Skeletal muscle cell (primary cell): ENCODE measurements around the gene TUBGCP3.

Experiments used
- DNase-seq: peaks from one replicate; pipeline ENCODE4 v3.0.0-alpha.2; 2010; ENCODE audit warnings: low read depth
- H3K4me3 ChIP-seq: 2 replicates; pipeline ENCODE4 v1.5.1; 2011; ENCODE audit warnings: low read depth, mild to moderate bottlenecking, control low read depth, low read length, moderate library complexity

The TUBGCP3 gene

GRCh38 chr13:112619730-112620631 lies 32.0 kb upstream of the TUBGCP3 start:
- DNase-seq = no peak

GRCh38 chr13:112618501-112618900 lies 30.5 kb upstream of the TUBGCP3 start:
- no peak overlapping the region for H3K4me3 ChIP-seq
- no peak for DNase-seq

More at GRCh38 chr13:112619730-112620631, 32.0 kb upstream of the TUBGCP3 start:
- H3K4me3 ChIP-seq = no peak overlapping the region

GRCh38 chr13:112617754-112618375 lies 29.9 kb upstream of the TUBGCP3 start:
- no peak for DNase-seq
- H3K4me3 ChIP-seq = no peak overlapping the region

GRCh38 chr13:112616586-112617362 lies 28.8 kb upstream of the TUBGCP3 start:
- DNase-seq = no peak
- H3K4me3 ChIP-seq = no peak overlapping the region

- DNase-seq = no peak
Observed at GRCh38 chr13:112615391-112615790, 27.4 kb upstream of the TUBGCP3 start.

GRCh38 chr13:112614835-112615234 lies 26.9 kb upstream of the TUBGCP3 start:
- DNase-seq = no peak
- H3K4me3 ChIP-seq = no peak overlapping the region

More at GRCh38 chr13:112615391-112615790, 27.4 kb upstream of the TUBGCP3 start:
- no peak overlapping the region for H3K4me3 ChIP-seq

- no peak for DNase-seq
- no peak overlapping the region for H3K4me3 ChIP-seq
Observed at GRCh38 chr13:112608212-112608611, 20.3 kb upstream of the TUBGCP3 start.

- peak; percentile 54 for DNase-seq
- H3K4me3 ChIP-seq = peak overlapping the region; percentile 58
Observed at GRCh38 chr13:112606109-112607001, 18.4 kb upstream of the TUBGCP3 start.

- H3K4me3 ChIP-seq = peak overlapping the region; percentile 58
- DNase-seq = no peak
Observed at GRCh38 chr13:112605531-112605990, 17.6 kb upstream of the TUBGCP3 start.

GRCh38 chr13:112603641-112604225 lies 15.8 kb upstream of the TUBGCP3 start:
- no peak for DNase-seq
- H3K4me3 ChIP-seq = no peak overlapping the region

GRCh38 chr13:112602189-112602588 lies 14.2 kb upstream of the TUBGCP3 start:
- no peak for DNase-seq
- no peak overlapping the region for H3K4me3 ChIP-seq

- DNase-seq = no peak
- no peak overlapping the region for H3K4me3 ChIP-seq
Observed at GRCh38 chr13:112601371-112601770, 13.4 kb upstream of the TUBGCP3 start.

GRCh38 chr13:112596235-112596634 lies 8.3 kb upstream of the TUBGCP3 start:
- H3K4me3 ChIP-seq = no peak overlapping the region
- DNase-seq = no peak

- H3K4me3 ChIP-seq = no peak overlapping the region
- DNase-seq = no peak
Observed at GRCh38 chr13:112592647-112593046, 4.7 kb upstream of the TUBGCP3 start.

- H3K4me3 ChIP-seq = no peak overlapping the region
- no peak for DNase-seq
Observed at GRCh38 chr13:112592181-112592580, 4.2 kb upstream of the TUBGCP3 start.

- H3K4me3 ChIP-seq = peak overlapping the region; percentile 72
- no peak for DNase-seq
Observed at GRCh38 chr13:112588490-112589297, 741 bp upstream of the TUBGCP3 start.

- DNase-seq = peak; percentile 54
- H3K4me3 ChIP-seq = peak overlapping the region; percentile 72
Observed at GRCh38 chr13:112587212-112587763, 665 bp downstream of the TUBGCP3 start.
